ENCODE results near the gene CELF2.
"Not testable (repeated sequence)": the region's sequence is repeated elsewhere in the genome, so short reads cannot be mapped to it uniquely, and the experiment has no call there.

CELF2 gene

GRCh38 chr10:11178606-11179515, 161.2 kb downstream of the CELF2 start:
- no peak for DNase-seq

- DNase-seq: no peak
These were observed 161.9 kb downstream of the CELF2 start for GRCh38 chr10:11179516-11180105.

GRCh38 chr10:11180228-11180627, 162.6 kb downstream of the CELF2 start:
- DNase-seq: no peak

- no peak for DNase-seq
These were observed 164.3 kb downstream of the CELF2 start for GRCh38 chr10:11181978-11182377.

- no peak for DNase-seq
These were observed 165.3 kb downstream of the CELF2 start for GRCh38 chr10:11183015-11183414.

GRCh38 chr10:11184093-11184492, 166.4 kb downstream of the CELF2 start:
- DNase-seq: no peak

GRCh38 chr10:11185128-11185665, 167.5 kb downstream of the CELF2 start:
- DNase-seq: not testable (repeated sequence)

- no peak for DNase-seq
These were observed 168.7 kb downstream of the CELF2 start for GRCh38 chr10:11186374-11186773.

GRCh38 chr10:11189582-11190376, 172.1 kb downstream of the CELF2 start:
- DNase-seq: no peak

GRCh38 chr10:11191190-11191589, 173.5 kb downstream of the CELF2 start:
- no peak for DNase-seq

GRCh38 chr10:11191678-11192077, 174.0 kb downstream of the CELF2 start:
- no peak for DNase-seq

GRCh38 chr10:11192304-11193000, 174.8 kb downstream of the CELF2 start:
- DNase-seq: no peak

- DNase-seq: no peak
These were observed 175.4 kb downstream of the CELF2 start for GRCh38 chr10:11193001-11193551.

- no peak for DNase-seq
These were observed 177.4 kb downstream of the CELF2 start for GRCh38 chr10:11194859-11195586.

GRCh38 chr10:11195623-11196022, 178.0 kb downstream of the CELF2 start:
- no peak for DNase-seq

GRCh38 chr10:11197266-11197712, 179.6 kb downstream of the CELF2 start:
- no peak for DNase-seq

GRCh38 chr10:11197878-11198277, 180.2 kb downstream of the CELF2 start:
- DNase-seq: no peak

GRCh38 chr10:11201911-11202310, 184.2 kb downstream of the CELF2 start:
- no peak for DNase-seq

GRCh38 chr10:11204351-11204942, 186.8 kb downstream of the CELF2 start:
- DNase-seq: no peak

- no peak for DNase-seq
These were observed 187.5 kb downstream of the CELF2 start for GRCh38 chr10:11205030-11205772.
